ENCODE data around the gene LRRC15.

Gene LRRC15

DNA sequence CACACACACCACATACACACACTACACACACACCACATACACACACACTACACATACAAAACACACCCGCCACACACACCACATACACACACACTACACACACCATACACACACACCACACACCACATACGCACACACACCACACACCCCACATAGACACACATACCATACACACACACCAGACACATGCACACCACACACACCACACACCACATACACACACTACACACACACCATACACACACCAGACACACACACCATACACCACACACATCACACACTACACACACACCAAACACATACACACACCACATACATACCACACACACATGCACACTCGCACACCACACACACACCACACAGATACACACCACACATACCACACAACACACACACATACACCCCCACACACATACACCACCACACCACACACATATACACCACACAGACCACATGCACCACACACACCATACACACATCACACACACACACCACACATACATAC is 44.7 kb downstream of the LRRC15 start:
- H3K4me3 ChIP-seq, result no peak overlapping the region
- H3K27ac ChIP-seq, result no peak overlapping the region

DNA sequence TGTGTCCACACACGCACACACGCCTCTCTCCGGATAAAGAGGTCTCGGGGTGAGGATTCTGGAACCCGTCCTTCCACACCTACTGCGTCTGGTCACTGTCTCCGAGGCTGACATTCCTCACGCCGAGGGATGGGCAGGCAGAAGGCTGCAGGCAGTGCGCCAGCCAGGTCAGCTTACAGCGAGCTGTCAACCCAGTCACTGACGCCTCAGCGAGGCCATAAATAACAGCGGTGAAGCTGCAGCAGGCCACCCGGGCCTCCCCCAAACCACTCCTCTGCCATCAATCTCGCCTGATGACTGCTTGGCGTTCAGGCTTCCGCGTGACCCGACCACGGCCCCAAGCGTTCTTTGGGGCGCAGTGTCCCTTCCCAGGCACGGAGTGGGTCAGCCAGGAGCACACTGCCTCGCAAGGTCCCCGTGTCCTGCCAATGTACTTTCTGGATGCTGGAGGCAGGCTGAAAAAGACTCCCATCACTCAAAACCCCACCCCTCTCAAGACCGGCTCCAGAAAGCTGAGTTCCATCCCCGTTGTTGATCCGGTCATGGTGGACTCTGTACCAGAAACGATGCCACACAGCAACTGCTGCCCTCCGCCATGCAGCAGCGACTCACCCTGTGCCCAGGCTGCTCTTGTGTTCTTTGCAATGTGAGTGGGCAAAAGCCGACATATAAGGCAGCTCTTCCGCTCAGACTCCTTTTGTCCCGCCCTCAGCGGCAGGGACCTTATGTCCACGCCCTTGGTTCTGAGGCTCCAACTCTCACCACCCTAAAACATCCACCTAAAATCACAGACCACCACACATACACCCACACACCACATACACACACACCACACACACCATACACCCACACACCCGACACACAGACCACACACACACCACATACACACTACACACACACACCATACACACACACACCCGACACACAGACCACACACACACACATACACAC is 45.5 kb downstream of the LRRC15 start:
- peak overlapping the region in 3 of 21 experiments; percentile 7 to 36 (median 7) for H3K27ac ChIP-seq
- H3K4me3 ChIP-seq, result peak overlapping the region in 3 of 7 experiments; percentile 6 to 19 (median 16)

DNA sequence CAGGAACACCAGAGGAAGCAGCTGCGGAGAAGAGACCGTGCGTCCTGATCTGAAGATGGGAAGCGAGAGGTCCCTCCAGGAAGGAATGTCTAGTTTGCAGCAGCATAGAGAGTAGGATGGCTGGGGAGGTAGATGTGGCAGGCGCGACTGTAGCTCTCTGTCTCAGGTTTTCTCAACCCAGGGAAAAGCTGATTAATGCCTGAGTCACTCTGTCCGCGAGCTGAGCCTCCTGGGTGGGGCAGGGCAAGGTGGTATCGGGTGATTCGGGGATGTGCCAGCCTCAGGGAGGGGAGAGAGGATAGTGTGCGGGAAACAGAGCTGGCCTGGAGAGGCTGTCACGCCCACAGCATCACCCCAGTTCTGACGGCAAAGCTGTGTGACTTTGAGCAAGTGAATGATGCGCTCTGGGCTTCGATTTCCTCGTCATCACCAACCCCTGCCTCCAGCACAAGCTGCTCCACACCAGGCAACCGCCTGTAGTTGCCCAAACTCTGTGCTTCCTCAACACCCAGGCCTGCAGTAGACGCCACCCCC is 46.8 kb downstream of the LRRC15 start:
- Histone ChIP-seq H3K4me3 (peak overlapping the region in 4 of 7 experiments; percentile 8 to 22 (median 15)), H3K27ac (peak overlapping the region in 10 of 21 experiments; percentile 6 to 72 (median 34))

DNA sequence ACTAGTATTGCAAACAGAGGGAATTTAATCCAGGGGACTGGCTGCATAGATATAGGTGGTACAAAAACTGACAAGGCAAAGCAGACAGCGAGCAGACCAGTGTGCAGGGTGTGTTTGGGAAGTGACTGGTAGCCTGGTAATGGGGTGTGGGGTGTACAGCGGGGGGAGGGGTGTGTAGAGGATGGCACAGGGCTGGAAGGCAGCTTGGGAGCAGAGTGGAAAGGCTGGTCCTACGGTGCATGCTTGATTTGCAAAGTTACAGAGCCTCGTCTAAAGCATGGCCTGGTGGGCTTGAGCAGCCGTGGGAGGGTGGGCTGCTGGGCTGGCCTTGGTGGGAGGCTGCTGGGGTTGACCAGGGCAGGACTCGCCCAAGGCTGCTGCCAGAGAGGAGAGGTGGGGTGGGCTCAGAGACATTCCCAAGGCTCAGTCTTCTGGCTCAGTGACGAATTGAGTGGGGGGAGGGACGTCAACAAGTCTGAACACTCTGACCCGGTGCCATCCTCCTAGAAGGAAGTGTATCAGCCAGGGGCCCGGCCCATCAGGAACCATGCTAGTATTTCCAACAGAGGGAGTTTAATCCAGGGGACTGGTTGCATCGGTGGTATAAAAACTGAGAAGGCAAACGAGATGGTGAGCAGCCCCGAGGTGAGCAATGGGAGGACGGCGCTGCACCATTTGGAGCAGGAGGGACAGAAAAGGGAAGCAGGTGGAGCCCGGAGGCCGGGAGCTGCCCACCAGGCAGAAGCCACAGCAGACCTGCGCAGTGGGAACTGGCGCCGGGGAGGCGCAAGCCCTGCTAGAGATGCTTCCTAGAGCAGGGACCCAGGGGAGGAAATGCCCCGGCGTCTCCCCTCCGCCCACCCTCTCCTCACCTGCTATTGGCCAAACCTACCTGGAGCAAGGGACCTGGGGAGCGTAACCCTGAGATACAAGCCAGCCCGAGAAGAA is 47.6 kb downstream of the LRRC15 start:
- peak overlapping the region in 10 of 21 experiments; percentile 6 to 72 (median 34) for H3K27ac ChIP-seq
- H3K4me3 ChIP-seq, result peak overlapping the region in 5 of 7 experiments; percentile 8 to 22 (median 12)

DNA sequence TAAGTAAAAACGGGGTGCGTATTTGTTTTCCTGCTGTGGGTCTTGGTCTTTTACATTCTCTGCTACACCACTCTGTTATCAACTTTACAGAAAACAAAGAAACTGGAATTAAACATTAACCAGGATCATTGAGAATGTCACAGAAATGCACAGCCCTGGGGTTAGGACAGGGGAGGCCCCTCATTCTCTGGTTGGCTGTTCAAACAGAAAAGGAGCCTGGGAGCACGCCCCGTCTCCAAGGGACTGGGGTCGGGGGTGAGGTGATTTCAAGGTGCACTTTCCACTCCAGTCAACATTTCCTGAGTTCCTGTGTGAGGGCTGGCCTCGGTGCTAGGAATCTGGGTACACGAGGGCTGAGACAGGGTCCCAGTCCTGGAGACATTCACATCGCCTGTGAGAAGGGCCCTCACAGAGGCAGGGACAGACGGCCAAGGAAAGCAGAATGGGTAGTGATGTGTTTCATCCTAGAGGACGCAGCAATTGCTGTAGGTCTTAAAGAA is 48.7 kb downstream of the LRRC15 start:
- H3K27ac ChIP-seq, result no peak overlapping the region
- H3K4me3 ChIP-seq, result no peak overlapping the region

DNA sequence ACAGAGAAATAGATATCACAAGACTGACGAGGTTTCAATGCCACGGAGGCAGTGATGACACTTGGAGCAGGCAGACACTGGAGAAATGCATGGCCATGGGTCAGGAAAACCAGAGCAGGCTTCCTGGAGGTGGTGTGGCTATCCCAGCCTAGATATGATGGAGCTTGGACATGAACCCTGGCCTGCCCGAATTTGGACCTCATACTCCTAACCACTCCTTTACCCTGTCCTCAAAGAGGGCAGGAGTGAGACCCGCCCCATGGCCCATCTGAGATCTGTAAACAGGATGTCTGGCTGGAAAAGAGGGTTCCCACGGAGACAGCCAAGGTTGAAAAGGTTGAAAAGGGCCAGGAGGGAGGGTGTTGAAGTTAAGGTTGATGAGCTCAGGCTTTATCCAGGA is 49.4 kb downstream of the LRRC15 start:
- no peak overlapping the region for H3K27ac ChIP-seq
- H3K4me3 ChIP-seq, result no peak overlapping the region

DNA sequence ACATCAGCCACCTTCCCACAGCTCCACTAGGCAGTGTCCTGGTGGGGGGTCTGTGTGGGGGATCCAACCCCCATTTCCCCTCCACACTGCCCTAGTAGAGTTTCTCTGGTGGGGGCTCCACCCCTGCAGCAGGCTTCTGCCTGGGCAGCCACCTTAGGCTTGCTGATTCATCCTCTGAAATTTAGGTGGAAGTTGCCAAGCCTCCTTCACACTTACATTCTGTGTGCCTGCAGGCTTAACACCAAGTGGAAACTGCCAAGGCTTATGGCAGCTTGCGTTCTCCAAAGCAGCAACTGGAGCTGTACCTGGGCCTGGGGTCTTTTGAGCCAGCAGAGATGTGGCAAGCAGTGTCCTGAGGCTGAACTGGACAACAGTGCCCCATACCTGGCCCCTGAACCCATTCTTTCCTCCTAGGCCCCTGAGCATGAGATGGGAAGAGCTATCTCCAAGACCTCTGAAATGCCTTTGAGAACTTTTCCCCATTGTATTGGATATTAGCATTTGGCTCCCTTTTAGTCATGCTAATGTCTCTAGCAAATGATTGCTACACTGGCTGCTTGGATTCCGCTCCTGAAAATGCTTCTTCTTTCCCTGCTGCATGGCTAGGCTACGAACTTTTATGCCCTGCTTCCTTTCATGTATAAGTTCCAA is 50.9 kb downstream of the LRRC15 start:
- no peak overlapping the region for H3K4me3 ChIP-seq
- H3K27ac ChIP-seq, result no peak overlapping the region

DNA sequence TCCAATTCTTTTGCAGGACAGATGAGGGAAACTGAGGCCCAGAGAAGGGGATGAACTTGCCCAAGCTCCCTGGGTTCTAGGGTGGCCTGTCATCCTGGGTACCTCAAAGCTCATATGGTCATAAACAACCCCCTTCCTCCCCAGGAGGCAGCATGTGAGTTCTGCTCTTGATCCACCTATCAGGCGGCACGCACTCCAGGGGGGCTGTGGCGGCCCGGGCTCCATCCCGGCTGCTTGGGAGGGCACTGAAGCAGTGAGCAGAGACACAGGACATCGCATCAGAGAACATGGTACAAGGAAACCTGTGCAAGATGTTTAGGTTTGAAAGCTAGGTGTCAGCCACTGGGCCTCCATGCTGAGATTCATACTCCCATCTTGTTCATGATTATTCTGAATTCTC is 52.6 kb downstream of the LRRC15 start:
- Histone ChIP-seq H3K4me3 (no peak overlapping the region), H3K27ac (no peak overlapping the region)

DNA sequence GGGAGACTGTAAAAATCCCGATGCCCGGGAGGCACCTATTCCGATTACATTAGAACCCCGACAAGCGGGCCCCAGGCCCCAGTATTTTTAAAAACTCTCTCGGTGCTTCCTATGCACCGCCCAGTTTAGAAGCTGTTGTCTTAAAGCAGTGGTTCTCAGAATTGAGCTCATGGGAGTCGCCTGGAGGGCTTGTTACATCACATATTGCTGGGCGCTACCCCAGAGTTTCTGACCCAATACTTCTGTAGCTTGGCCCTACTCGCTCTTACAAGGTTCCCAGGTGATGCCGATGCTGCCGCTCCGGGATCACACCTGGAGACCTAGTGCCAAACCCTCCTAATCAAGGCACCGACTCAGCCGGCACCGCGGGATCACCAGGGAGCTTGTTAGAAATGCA is 53.6 kb downstream of the LRRC15 start:
- peak overlapping the region; percentile 21 to 45 (median 40) for H3K4me3 ChIP-seq
- H3K27ac ChIP-seq, result peak overlapping the region in 4 of 21 experiments; percentile 14 to 83 (median 40)

DNA sequence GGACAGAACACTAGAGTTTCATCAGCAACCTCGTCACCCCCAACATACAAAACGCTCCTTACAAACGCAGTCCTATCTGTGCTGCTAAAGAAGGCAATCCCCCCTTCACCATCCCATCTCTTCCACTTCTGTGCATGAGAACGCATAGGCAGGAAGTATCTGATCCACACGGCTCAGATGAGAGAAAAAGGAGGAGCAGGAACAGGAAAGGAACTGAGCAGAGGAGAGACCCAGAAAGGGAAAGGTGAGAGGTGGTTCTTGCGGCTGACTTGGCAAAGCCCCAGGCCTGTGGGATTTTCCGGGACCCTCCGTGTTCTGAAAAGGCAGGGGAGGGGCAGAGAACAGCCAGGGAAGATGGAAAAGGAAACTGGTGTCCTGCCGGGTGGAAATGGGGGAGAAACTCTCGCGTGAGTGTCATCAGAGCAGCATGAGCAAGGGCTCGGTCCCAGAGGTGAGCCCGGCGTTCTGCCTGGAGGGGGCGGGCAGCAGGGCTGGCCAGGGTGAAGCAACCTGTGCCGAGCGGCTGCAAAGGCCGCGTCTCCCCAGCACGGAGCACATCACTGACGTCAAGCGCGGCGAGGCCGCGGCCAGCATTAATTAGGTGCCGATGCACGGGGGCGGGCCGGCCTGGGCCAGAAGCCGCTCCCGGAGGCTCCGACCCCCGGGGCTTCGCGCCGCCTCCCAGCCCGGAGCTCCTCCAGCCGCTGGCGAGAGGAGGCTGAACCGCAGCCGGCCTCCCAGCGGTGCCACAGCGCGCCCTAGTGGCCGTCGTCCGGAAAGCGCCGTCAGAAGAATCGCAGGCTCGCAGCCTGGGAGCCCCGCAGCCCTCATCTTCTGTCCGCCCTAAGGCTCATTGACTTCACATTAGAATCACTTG is 54.2 kb downstream of the LRRC15 start:
- peak overlapping the region in 16 of 21 experiments; percentile 12 to 83 (median 42) for H3K27ac ChIP-seq
- H3K4me3 ChIP-seq, result peak overlapping the region; percentile 21 to 45 (median 40)

DNA sequence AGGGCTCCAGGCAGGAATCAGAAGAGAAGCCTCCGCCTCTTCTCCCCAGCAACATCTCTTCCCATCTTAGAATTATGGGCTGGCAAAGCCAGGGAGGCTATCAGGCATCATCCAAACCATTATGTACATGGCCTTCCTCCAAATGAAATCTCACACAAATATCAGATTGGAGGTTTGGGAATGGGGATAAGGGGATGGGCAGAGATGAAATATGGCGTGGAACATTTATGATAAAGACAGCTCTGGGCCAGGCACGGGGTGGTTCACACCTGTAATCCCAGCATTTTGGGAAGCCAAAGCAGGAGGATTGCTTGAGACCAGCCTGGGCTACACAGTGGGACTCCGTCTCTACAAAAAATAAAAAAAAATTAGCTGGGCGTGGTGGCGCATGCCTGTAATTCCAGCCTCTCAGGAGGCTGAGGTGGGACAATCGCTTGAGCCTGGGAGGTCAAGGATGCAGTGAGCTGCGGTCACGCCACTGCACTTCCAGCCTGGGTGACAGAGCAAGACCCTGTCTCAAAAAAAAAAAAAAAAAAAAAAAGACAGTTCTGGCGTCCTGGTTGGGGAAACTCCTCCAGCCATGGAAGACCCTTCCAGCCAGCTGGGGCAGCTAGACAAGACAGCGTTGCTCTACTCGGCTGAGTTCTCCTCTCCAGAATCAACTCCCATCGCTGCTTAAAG is 55.0 kb downstream of the LRRC15 start:
- H3K4me3 ChIP-seq, result peak overlapping the region in 1 of 7 experiments; percentile 40
- peak overlapping the region in 7 of 21 experiments; percentile 22 to 83 (median 51) for H3K27ac ChIP-seq

DNA sequence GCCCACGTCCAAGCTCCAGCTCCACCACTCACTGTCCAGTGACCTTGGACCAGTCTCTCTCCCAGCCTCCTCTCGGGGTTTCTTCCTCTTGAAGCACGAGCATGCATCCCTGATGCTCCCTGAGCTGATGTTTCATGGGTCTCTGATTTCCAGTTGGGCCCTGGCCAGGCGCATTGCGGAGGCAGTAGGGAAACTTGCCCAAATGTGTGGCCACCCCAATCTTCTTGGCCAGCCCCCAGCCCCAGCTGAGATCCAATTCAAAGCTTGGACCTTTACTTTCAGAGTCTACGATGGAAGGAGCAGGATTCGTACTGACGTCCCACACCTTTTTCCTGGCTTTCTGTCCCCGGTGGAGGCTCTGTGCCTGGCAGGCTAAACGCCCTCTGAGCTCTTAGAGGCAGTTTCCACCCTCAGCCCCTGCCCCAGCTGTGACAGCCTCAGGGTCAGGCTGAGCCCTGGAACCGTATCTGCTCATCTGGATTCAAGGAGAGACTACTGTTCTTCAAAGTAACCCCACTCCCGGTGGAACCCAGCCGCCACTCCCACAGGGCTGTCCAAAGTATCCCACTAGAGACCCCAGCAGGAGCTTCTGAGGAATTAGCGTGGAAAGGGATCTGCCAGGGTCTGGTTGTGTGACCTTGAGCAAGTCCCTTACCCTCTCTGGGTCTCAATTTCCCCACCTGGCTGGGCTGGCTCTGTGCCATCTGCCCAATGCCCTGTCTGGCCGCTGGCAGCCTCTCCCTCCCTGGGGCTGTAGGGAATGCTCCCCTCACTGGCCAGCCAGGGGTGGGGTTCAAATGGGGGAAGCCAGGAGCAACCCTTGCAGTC is 55.8 kb downstream of the LRRC15 start:
- H3K4me3 ChIP-seq, result no peak overlapping the region
- peak overlapping the region in 3 of 21 experiments; percentile 49 to 83 (median 57) for H3K27ac ChIP-seq

DNA sequence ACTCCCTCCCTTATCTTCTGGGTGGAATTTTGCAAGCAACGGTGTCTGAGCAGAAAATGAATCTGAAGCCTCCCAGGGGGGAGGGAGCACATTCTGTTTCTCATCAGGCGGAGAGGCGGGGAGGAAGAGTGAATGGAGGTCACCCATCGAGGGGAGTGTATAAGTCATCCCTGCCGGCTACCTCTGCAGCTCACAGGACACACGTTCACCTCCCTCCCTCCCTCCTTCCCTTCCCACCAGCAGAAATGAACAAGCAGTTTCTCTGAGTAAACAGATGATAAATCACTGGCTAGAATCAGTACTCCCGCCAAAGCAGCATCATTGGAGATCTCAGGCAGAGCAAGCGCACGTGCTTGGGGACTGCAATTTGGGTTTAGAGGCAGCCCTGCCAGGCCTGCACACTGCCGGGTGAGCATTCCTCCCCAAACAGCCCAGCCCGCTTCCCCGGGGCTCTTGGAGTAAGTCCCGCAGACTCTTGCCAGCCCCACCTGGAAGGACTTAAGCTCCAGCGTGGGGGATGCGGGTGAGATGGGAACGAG is 56.7 kb downstream of the LRRC15 start:
- peak overlapping the region in 1 of 21 experiments; percentile 83 for H3K27ac ChIP-seq
- no peak overlapping the region for H3K4me3 ChIP-seq

DNA sequence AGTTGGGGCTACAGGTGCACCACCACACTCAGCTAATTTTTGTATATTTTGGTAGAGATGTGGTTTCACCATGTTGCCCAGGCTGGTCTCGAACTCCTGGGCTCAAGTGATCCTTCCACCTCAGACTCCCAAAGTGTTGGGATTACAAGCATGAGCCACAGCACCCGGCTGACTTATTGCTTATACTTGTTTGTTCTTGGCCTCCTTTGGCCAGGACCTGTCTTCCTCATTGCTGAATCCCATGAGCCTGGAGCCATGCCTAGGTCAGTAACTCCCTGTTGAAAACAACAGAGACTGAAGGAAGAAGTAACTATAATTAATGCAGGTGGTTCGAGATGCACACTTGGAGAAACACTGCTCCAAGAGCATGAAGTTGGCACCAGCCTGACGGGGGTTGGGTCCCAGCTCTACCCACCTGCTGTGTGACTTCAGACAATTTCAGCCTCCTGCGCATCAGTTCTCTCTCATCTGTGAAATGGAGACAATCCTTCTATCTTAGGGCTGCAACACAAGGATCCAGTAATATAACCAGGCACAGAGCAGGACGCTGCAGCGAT is 57.3 kb downstream of the LRRC15 start:
- Histone ChIP-seq H3K27ac (no peak overlapping the region), H3K4me3 (no peak overlapping the region)

DNA sequence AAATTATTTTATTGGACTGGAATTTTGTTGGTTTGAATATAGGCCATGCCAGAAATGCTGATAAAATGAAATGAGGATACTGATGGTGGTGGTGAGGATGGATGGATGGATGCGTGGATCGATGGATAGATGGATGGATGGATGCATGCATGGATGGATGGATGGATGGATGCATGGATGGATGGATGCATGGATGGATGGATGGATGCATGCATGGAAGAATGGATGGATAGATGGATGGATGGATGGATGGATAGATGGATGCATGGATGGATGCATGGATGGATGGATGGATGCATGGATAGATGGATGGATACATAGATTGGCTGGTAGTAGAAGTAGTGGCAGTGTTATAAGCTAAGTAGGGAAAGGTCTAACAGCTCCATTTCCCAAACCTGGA is 58.5 kb downstream of the LRRC15 start:
- H3K27ac ChIP-seq, result no peak overlapping the region
- no peak overlapping the region for H3K4me3 ChIP-seq
